GM12873 (cell line): ENCODE measurements around the gene GARS1.

Source experiments
- CTCF ChIP-seq: IDR thresholded peaks from 2 replicates; pipeline ENCODE4 v1.5.1; 2012; ENCODE audit warnings: low read depth, mild to moderate bottlenecking, moderate library complexity, low read length, control low read depth; ENCODE audit not compliant: insufficient read depth; ENCODE audit errors: missing control alignments

The GARS1 gene

DNA sequence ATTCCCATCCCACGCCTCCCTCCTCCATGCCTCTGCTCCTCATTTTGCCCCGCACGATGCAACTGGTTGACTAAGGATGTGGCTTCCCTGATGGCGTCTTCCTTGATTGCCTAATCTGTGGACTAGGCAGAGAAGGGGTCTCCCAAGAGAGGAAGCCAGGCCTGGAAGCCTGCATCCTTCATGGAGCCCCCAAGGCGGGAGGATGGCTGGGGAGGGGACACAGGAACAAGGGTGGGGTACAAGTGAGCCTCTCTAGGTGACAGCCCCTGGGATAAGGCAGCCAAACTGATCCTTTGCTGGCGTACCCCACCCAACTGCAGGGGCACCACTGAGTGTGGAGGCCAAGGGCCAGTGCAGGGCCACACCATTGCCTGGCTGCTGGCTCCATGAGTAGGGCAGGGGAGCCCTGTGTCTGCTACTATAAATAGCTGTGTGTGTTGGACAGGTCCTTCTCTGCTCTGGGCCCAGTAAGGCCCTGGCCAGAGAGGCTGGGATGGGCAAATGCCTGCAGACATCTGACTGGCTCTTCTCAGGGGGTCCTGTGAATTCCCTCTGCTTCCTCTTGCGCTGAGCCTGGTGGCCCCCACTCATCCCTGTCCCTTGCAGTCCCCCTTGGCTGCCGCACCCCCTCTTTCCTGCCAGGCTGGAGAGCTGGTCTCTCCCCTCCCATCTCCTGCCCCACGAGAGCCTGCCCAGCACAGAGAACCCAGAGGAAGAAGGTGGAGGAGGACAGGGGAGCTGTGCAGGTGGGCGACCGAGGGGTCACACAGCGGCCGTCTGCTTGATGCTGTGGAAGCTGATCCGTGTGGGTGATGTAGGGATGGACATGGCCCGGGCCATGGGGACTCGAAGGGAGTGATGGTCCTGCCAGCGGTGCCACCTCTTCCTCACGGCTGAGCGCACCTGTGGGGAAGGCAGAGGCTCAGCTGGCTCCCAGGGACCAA is 58.3 kb downstream of the GARS1 start:
- no peak for TF ChIP-seq CTCF

DNA sequence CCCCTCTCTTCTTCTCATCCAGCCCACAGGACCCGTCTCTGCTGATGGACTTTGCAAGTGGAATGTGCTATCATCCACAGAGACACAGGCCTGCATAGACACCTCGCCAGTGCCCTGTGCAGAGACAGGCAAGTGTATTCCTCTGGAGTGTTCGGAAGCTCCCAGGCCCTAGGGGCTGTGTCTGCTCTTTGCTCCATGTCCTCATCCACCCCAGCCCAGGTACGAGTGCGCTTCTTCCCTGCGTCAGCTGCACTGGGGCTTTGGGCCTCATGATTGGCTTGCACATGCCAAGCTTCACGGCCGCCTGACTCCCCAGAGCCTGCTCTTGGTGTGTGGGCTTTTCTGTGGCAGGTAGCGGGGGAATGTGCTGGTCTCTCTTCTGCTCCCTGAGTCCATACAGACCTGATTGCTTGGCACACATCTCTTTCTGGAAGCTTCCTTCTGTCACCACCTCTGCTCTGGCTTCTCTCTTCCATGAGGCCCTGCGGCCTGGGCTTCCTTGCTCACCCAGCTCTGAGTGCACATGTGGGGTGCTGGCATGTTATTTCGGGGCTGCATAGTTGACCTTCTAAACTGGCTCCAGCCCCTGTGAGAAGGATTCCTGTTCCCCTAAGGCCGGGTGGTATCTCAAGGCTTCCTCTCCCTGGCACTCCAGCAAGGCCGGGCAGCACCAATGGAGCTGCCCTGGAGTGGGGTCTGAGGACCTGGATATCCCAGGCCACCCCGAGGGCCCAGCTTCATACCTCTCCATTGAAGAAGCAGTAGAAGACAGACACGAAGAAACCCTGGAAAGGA is 59.8 kb downstream of the GARS1 start:
- TF ChIP-seq CTCF = no peak

- TF ChIP-seq CTCF = no peak
These were observed 60.7 kb downstream of the GARS1 start for GRCh38 chr7:30655096-30655970.

GRCh38 chr7:30656006-30656957 is 61.6 kb downstream of the GARS1 start:
- TF ChIP-seq CTCF = no peak

DNA sequence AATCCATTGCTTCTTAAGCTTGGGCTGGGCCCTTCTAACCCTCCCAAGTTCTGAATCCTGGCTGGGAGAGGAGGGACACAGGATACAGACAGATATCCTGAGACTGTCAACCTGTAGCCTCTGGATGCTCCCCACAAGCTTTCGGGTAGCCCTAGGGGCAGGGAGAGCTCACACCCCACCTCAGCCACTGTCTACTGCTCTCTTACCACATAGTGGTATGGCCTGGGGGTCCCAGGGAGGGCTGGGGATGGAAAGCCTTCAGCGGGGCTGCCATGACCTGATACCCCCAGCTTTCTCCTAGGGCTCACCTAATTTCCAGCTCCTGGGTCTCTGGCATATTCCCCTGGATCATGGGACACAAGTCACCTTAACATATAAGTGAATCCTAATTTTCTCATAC is 62.5 kb downstream of the GARS1 start:
- TF ChIP-seq CTCF = no peak

GRCh38 chr7:30658479-30659074 is 63.9 kb downstream of the GARS1 start:
- TF ChIP-seq CTCF = no peak
